Nephron (organoid): Measurements from ENCODE around the gene APBA1.

Experiments used
- H3K27ac Mint-ChIP-seq, 3 experiments: 2 replicates each; pipeline ENCODE4 v1.8.0; 2020; ENCODE audit warnings: mixed read lengths in 3 of 3, mild to moderate bottlenecking in 2 of 3, moderate library complexity in 1 of 3
- H3K27me3 Mint-ChIP-seq: 2 replicates; pipeline ENCODE4 v1.8.0; 2021; ENCODE audit warnings: low read depth, mild to moderate bottlenecking, moderate library complexity, mixed read lengths
- H3K36me3 Mint-ChIP-seq: 2 replicates; pipeline ENCODE4 v1.8.0; 2020; ENCODE audit warnings: low read depth, mixed read lengths
- H3K4me1 Mint-ChIP-seq: 2 replicates; pipeline ENCODE4 v1.8.0; 2020; ENCODE audit warnings: mixed read lengths
- H3K4me3 Mint-ChIP-seq, 3 experiments: 2 replicates each; pipeline ENCODE4 v1.8.0; 2020; ENCODE audit warnings: mild to moderate bottlenecking in 3 of 3, mixed read lengths in 3 of 3, moderate library complexity in 2 of 3
- H3K9me3 Mint-ChIP-seq: 2 replicates; pipeline ENCODE4 v1.8.0; 2020; ENCODE audit warnings: mixed read lengths
- CTCF ChIP-seq, 3 experiments: fragments of 200-600 bp; sonication (generic); IDR thresholded peaks; one replicate each; pipeline ENCODE4 v1.5.0; 2021; ENCODE audit warnings: antibody characterized with exemption in 3 of 3; ENCODE audit not compliant: unreplicated experiment in 3 of 3

The APBA1 gene

GRCh38 chr9:69675563-69675962, 3.4 kb upstream of the APBA1 start:
- Mint-ChIP-seq H3K27me3 (peaks cover 8% of the 10 kb centered on the region), H3K36me3 (no peaks in the 10 kb centered on the region), H3K4me3 (no peak overlapping the region), H3K4me1 (peaks cover 29% of the 10 kb centered on the region), H3K27ac (peak overlapping the region; percentile 79 to 89 (median 86)), H3K9me3 (no peaks in the 10 kb centered on the region)
- no peak for TF ChIP-seq CTCF (IDR thresholded peaks at IDR 0.05; ENCODE audit: unreplicated experiment in 3 of 3)

GRCh38 chr9:69674716-69675438, 2.7 kb upstream of the APBA1 start:
- H3K27me3 Mint-ChIP-seq = peaks cover 12% of the 10 kb centered on the region
- H3K27ac Mint-ChIP-seq = peak overlapping the region; percentile 79 to 89 (median 86)
- TF ChIP-seq CTCF (IDR thresholded peaks at IDR 0.05; ENCODE audit: unreplicated experiment in 3 of 3) = no peak
- H3K4me1 Mint-ChIP-seq = peaks cover 33% of the 10 kb centered on the region
- H3K4me3 Mint-ChIP-seq = peak overlapping the region; percentile 35 to 89 (median 57)
- H3K9me3 Mint-ChIP-seq = no peaks in the 10 kb centered on the region
- H3K36me3 Mint-ChIP-seq = no peaks in the 10 kb centered on the region

GRCh38 chr9:69674112-69674685, 2.0 kb upstream of the APBA1 start:
- H3K4me3 Mint-ChIP-seq = peak overlapping the region; percentile 35 to 89 (median 57)
- peak overlapping the region; percentile 79 to 89 (median 86) for H3K27ac Mint-ChIP-seq
- peaks cover 12% of the 10 kb centered on the region for H3K27me3 Mint-ChIP-seq
- H3K4me1 Mint-ChIP-seq = peaks cover 33% of the 10 kb centered on the region
- H3K9me3 Mint-ChIP-seq = no peaks in the 10 kb centered on the region
- peak in 1 of 3 experiments; percentile 21 for TF ChIP-seq CTCF (IDR thresholded peaks at IDR 0.05; ENCODE audit: unreplicated experiment in 3 of 3)
- H3K36me3 Mint-ChIP-seq = no peaks in the 10 kb centered on the region

GRCh38 chr9:69673311-69673640, 1.1 kb upstream of the APBA1 start:
- Mint-ChIP-seq H3K27ac (peak overlapping the region; percentile 61 to 89 (median 84)), H3K27me3 (peaks cover 12% of the 10 kb centered on the region), H3K4me3 (peak overlapping the region; percentile 87 to 89 (median 87)), H3K4me1 (peaks cover 33% of the 10 kb centered on the region), H3K9me3 (no peaks in the 10 kb centered on the region), H3K36me3 (no peaks in the 10 kb centered on the region)
- no peak for TF ChIP-seq CTCF (IDR thresholded peaks at IDR 0.05; ENCODE audit: unreplicated experiment in 3 of 3)

- H3K4me3 Mint-ChIP-seq = peak overlapping the region; percentile 87 to 89 (median 87)
- H3K9me3 Mint-ChIP-seq = no peaks in the 10 kb centered on the region
- peaks cover 12% of the 10 kb centered on the region for H3K27me3 Mint-ChIP-seq
- peak; percentile 88 to 94 (median 91) for TF ChIP-seq CTCF (IDR thresholded peaks at IDR 0.05; ENCODE audit: unreplicated experiment in 3 of 3)
- H3K27ac Mint-ChIP-seq = peak overlapping the region; percentile 61 to 89 (median 84)
- H3K36me3 Mint-ChIP-seq = no peaks in the 10 kb centered on the region
- H3K4me1 Mint-ChIP-seq = peaks cover 33% of the 10 kb centered on the region
These were observed 582 bp upstream of the APBA1 start for GRCh38 chr9:69672596-69673310.
